Colonic mucosa (tissue), 4 donors: Measurements from ENCODE around the gene PIP5K1B. TPM values are rescaled to one million over a fixed set of nuclear protein-coding genes. Genes with fewer than 3 reads are reported as not detected.
A peak's percentile ranks its signal among the peaks of the same experiment; 100 is the strongest.

Experiments
- DNase-seq: peaks from one replicate; pipeline ENCODE4 v3.0.0-alpha.2; 2020
- H3K27ac ChIP-seq: fragments of 200-600 bp; one replicate; pipeline ENCODE4 v1.8.0; 2021
- H3K27me3 ChIP-seq: fragments of 200-600 bp; one replicate; pipeline ENCODE4 v1.8.0; 2021
- H3K36me3 ChIP-seq: fragments of 200-600 bp; one replicate; pipeline ENCODE4 v1.8.0; 2021
- H3K4me1 ChIP-seq: fragments of 200-600 bp; one replicate; pipeline ENCODE4 v1.8.0; 2021; ENCODE audit warnings: mild to moderate bottlenecking
- H3K4me3 ChIP-seq: fragments of 200-600 bp; one replicate; pipeline ENCODE4 v1.8.0; 2021
- H3K9ac ChIP-seq, 2 donors: one replicate each; pipeline ENCODE4 v1.7.0; 2013; ENCODE audit warnings: control low read depth in 2 of 2, low read depth in 2 of 2, low read length in 2 of 2
- H3K9me3 ChIP-seq: fragments of 200-600 bp; one replicate; pipeline ENCODE4 v1.8.0; 2021
- CTCF ChIP-seq: fragments of 200-600 bp; IDR thresholded peaks from one replicate; pipeline ENCODE4 v1.8.0; 2022; ENCODE audit warnings: antibody characterized with exemption, mild to moderate bottlenecking
- intact Hi-C: fragments of 100-400 bp; cut with DNase I; formaldehyde crosslinking; loops from one replicate; pipeline ENCODE4 v1.14.1; 2022
- total RNA-seq, 2 donors: library from RNA; stranded (reverse); fragmentation: NEBNext Ultra II Directional in 1 of 2; extraction: Animal tissue kit (Norgen Biotek cat#: 25700) in 1 of 2; gene quantifications; one replicate each; pipeline ENCODE4 v1.2.1, GENCODE V29; 2021
- donor health status: healthy.
- donor health status: DM: no; HTN: no; CAD: no.
- donor health status: DM: no; HTN: no; CAD: no.

PIP5K1B gene
- total RNA-seq, 2 donors from 2014 or later, result 59.2 to 74.2 TPM

DNA sequence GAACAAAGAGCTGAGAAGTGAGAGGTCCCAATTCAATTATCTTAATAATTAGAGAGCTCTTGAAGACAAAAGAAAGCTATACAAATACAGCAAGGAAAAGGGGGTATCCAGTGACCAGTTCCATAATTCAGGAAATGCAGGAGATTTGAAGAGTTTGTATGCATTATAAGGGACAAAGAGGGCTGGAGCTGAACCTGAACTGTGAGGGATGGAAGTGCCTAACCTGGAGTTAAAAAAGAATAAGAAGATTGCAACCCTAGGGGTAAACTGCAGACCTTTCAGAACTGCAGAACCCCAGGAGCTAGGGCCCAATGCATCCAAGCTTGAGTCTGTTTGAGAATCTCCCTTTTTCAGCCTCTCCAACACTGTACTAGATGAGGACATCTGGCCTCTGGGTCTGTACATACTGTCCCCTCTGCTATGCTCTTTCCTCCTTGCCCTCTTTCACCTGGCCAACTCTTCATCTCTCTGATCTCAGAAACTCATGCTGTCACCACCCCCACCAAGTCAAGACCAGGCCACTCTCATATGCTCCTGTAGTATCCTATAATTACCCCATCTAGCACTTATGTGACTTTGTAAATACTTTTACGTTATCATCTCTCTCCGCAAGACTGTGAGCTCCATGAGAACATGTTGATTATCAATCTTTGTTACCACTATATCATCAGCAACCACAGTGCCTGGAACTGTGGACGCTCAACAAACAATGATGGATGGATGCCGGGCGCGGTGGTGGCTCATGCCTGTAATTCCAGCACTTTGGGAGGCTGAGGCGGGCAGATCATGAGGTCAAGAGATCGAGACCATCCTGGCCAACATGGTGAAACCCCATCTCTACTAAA is 315.5 kb downstream of the PIP5K1B start:
- no peak for DNase-seq
- H3K9me3 ChIP-seq, result no peaks in the 10 kb centered on the region
- no peaks in the 10 kb centered on the region for H3K27me3 ChIP-seq
- no peak overlapping the region for H3K9ac ChIP-seq
- no peaks in the 10 kb centered on the region for H3K4me1 ChIP-seq
- H3K36me3 ChIP-seq, result no peaks in the 10 kb centered on the region
- H3K4me3 ChIP-seq, result no peak overlapping the region
- H3K27ac ChIP-seq, result no peak overlapping the region
- TF ChIP-seq CTCF, result no peak
- intact Hi-C loops, result no loop called here

DNA sequence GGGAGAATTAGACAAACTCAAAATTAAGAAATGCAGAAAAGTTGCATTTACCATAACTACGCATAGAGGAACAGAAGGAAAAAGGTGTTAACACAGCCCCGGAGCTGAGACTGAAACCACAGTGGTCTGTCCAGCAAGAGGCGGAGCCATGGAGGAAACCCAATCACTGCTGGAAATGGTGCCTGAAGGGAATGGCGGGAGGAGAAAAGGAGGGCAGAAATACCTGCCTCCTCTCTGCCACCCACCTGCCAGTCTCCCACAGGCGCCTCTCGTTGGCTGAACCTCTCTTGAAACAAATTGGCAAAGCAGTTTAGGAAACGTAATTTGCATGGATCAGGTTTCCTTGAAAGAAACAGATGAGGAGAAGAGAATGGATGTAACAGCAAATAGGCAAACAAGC is 318.6 kb downstream of the PIP5K1B start:
- Histone ChIP-seq H3K9ac (no peak overlapping the region), H3K27me3 (no peaks in the 10 kb centered on the region), H3K27ac (no peak overlapping the region), H3K36me3 (no peaks in the 10 kb centered on the region), H3K9me3 (no peaks in the 10 kb centered on the region), H3K4me3 (no peak overlapping the region), H3K4me1 (no peaks in the 10 kb centered on the region)
- TF ChIP-seq CTCF, result no peak
- no peak for DNase-seq
- intact Hi-C loops, result no loop called here

- TF ChIP-seq CTCF, result peak; percentile 72
- Histone ChIP-seq H3K4me1 (no peaks in the 10 kb centered on the region), H3K27me3 (no peaks in the 10 kb centered on the region), H3K9ac (no peak overlapping the region), H3K9me3 (no peaks in the 10 kb centered on the region), H3K27ac (no peak overlapping the region), H3K4me3 (no peak overlapping the region), H3K36me3 (no peaks in the 10 kb centered on the region)
- peak; percentile 50 for DNase-seq
- intact Hi-C loops, result no loop called here
Observed at GRCh38 chr9:69027355-69028097, 322.5 kb downstream of the PIP5K1B start.

DNA sequence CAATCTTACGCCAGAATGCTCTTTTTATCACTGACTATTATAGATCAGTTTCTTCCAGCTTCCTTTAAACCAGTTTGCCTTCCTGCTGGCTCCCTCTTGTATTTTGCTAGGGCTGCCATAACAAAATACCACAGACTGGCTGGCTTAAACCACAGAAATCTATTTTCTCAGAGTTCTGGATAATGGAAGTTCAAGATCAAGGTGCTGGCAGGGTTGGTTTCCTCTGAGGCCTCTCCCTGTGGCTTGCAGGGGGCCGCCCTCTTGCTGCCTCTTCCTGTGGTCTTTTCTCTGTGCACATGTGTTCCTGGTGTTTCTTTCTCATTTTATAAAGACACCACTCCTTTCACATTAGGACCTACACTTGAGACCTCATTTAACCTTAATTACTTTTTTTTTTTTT is 323.7 kb downstream of the PIP5K1B start:
- Histone ChIP-seq H3K27ac (no peak overlapping the region), H3K36me3 (no peaks in the 10 kb centered on the region), H3K4me3 (no peak overlapping the region), H3K27me3 (no peaks in the 10 kb centered on the region), H3K4me1 (no peaks in the 10 kb centered on the region), H3K9me3 (no peaks in the 10 kb centered on the region), H3K9ac (no peak overlapping the region)
- intact Hi-C loops, result no loop called here
- DNase-seq, result no peak
- no peak for TF ChIP-seq CTCF

DNA sequence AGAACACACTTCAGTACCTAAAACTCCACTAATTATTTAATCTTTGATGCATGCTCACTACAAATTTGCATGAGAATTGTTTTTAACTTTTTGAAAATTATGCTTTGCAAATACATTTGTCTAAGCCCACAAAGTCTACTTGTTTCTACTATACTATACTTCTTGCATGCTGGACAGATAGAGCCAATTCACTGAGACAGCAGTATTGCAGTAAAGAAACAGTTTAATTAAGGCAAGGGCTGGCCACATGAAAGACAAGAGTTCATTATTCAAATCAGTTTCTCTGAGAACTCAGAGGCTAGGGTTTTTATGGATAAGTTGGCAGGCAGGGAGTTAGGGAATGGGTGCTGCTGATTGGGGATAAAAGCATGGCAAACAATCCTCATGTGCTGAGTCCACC is 324.5 kb downstream of the PIP5K1B start:
- TF ChIP-seq CTCF, result no peak
- intact Hi-C loops, result no loop called here
- Histone ChIP-seq H3K4me1 (no peaks in the 10 kb centered on the region), H3K9ac (no peak overlapping the region), H3K27me3 (no peaks in the 10 kb centered on the region), H3K27ac (no peak overlapping the region), H3K36me3 (no peaks in the 10 kb centered on the region), H3K4me3 (no peak overlapping the region), H3K9me3 (no peaks in the 10 kb centered on the region)
- no peak for DNase-seq
